Measurements from ENCODE around the gene FUBP1. TPM values are rescaled to one million over a fixed set of nuclear protein-coding genes. Genes with fewer than 3 reads are reported as not detected.
"Not testable (repeated sequence)": the region's sequence is repeated elsewhere in the genome, so short reads cannot be mapped to it uniquely, and the experiment has no call there.

The FUBP1 gene
- total RNA-seq, 1 donor from 2014 or later = 93.6 TPM

- DNase-seq (ENCODE audit: low spot score) = no peak
Measured at GRCh38 chr1:77987919-77988318, 9.0 kb upstream of the FUBP1 start.

- DNase-seq (ENCODE audit: low spot score) = no peak
Measured at GRCh38 chr1:77986810-77987209, 7.9 kb upstream of the FUBP1 start.

GRCh38 chr1:77984629-77985028 is 5.8 kb upstream of the FUBP1 start:
- no peak for DNase-seq (ENCODE audit: low spot score)

- DNase-seq (ENCODE audit: low spot score) = no peak
Measured at GRCh38 chr1:77983997-77984355, 5.1 kb upstream of the FUBP1 start.

- DNase-seq (ENCODE audit: low spot score) = not testable (repeated sequence)
Measured at GRCh38 chr1:77983352-77983996, 4.6 kb upstream of the FUBP1 start.

- DNase-seq (ENCODE audit: low spot score) = peak; percentile 92
Measured at GRCh38 chr1:77978293-77978968, 441 bp downstream of the FUBP1 start.

GRCh38 chr1:77977989-77978292 is 931 bp downstream of the FUBP1 start:
- DNase-seq (ENCODE audit: low spot score) = no peak

GRCh38 chr1:77976433-77977076 is 2.3 kb downstream of the FUBP1 start:
- no peak for DNase-seq (ENCODE audit: low spot score)

GRCh38 chr1:77975907-77976306 is 3.0 kb downstream of the FUBP1 start:
- DNase-seq (ENCODE audit: low spot score) = no peak

- no peak for DNase-seq (ENCODE audit: low spot score)
Measured at GRCh38 chr1:77975386-77975785, 3.5 kb downstream of the FUBP1 start.

GRCh38 chr1:77972080-77972479 is 6.8 kb downstream of the FUBP1 start:
- DNase-seq (ENCODE audit: low spot score) = no peak

GRCh38 chr1:77970192-77970591 is 8.7 kb downstream of the FUBP1 start:
- DNase-seq (ENCODE audit: low spot score) = no peak

GRCh38 chr1:77966291-77966690 is 12.6 kb downstream of the FUBP1 start:
- DNase-seq (ENCODE audit: low spot score) = no peak

- no peak for DNase-seq (ENCODE audit: low spot score)
Measured at GRCh38 chr1:77961392-77961791, 17.5 kb downstream of the FUBP1 start.

- DNase-seq (ENCODE audit: low spot score) = no peak
Measured at GRCh38 chr1:77958850-77959249, 20.0 kb downstream of the FUBP1 start.

GRCh38 chr1:77958391-77958790 is 20.5 kb downstream of the FUBP1 start:
- DNase-seq (ENCODE audit: low spot score) = no peak

GRCh38 chr1:77956464-77956863 is 22.4 kb downstream of the FUBP1 start:
- no peak for DNase-seq (ENCODE audit: low spot score)

- DNase-seq (ENCODE audit: low spot score) = no peak
Measured at GRCh38 chr1:77955709-77956108, 23.2 kb downstream of the FUBP1 start.

- DNase-seq (ENCODE audit: low spot score) = no peak
Measured at GRCh38 chr1:77954521-77954920, 24.4 kb downstream of the FUBP1 start.

GRCh38 chr1:77953907-77954306 is 25.0 kb downstream of the FUBP1 start:
- DNase-seq (ENCODE audit: low spot score) = no peak

- no peak for DNase-seq (ENCODE audit: low spot score)
Measured at GRCh38 chr1:77951328-77951727, 27.5 kb downstream of the FUBP1 start.

- no peak for DNase-seq (ENCODE audit: low spot score)
Measured at GRCh38 chr1:77950873-77951272, 28.0 kb downstream of the FUBP1 start.

GRCh38 chr1:77948841-77949424 is 29.9 kb downstream of the FUBP1 start:
- no peak for DNase-seq (ENCODE audit: low spot score)

Measured in mesenteric fat pad (tissue), 1 donor.